ENCODE measurements around the gene PDE12. TPM values are rescaled to one million over a fixed set of nuclear protein-coding genes. Genes with fewer than 3 reads are reported as not detected.

PDE12 gene
- total RNA-seq, 1 donor from 2014 or later: 24.8 TPM

GRCh38 chr3:57572096-57572495 lies 16.0 kb downstream of the PDE12 start:
- ChIA-PET POLR2A (no interaction called here), CTCF (no interaction called here)
- Mint-ChIP-seq H3K27ac (no peak overlapping the region), H3K27me3 (no peaks in the 10 kb centered on the region), H3K36me3 (ENCODE audit: low read depth) (peaks cover 70% of the 10 kb centered on the region), H3K4me1 (peaks cover 1% of the 10 kb centered on the region), H3K9me3 (no peaks in the 10 kb centered on the region), H3K4me3 (no peak overlapping the region)
- no peak for TF ChIP-seq CTCF (IDR thresholded peaks at IDR 0.05)
- DNase-seq: no peak
- intact Hi-C loops (cut with micrococcal nuclease): no loop called here
- no peak for ATAC-seq (ENCODE audit: low read depth)

- POLR2A ChIA-PET: interaction anchor here (1.2 kb wide), 1 partner anchor 17 kb away, joined by 3 read pairs; no protein-coding TSS in a partner anchor
- Mint-ChIP-seq H3K27ac (no peak overlapping the region), H3K27me3 (no peaks in the 10 kb centered on the region), H3K36me3 (ENCODE audit: low read depth) (peaks cover 81% of the 10 kb centered on the region), H3K4me1 (peaks cover 8% of the 10 kb centered on the region), H3K4me3 (no peak overlapping the region), H3K9me3 (no peaks in the 10 kb centered on the region)
- DNase-seq (no peak), ATAC-seq (ENCODE audit: low read depth) (no peak)
- CTCF ChIA-PET: no interaction called here
- intact Hi-C loops (cut with micrococcal nuclease): no loop called here
- TF ChIP-seq CTCF (IDR thresholded peaks at IDR 0.05): no peak
Observed at GRCh38 chr3:57575966-57576626, 20.0 kb downstream of the PDE12 start.

GRCh38 chr3:57577801-57578200 lies 21.7 kb downstream of the PDE12 start:
- TF ChIP-seq CTCF (IDR thresholded peaks at IDR 0.05): no peak
- Mint-ChIP-seq H3K36me3 (ENCODE audit: low read depth) (peaks cover 71% of the 10 kb centered on the region), H3K4me3 (no peak overlapping the region), H3K4me1 (peaks cover 10% of the 10 kb centered on the region), H3K27ac (no peak overlapping the region), H3K9me3 (no peaks in the 10 kb centered on the region), H3K27me3 (no peaks in the 10 kb centered on the region)
- ATAC-seq (ENCODE audit: low read depth) (no peak), DNase-seq (no peak)
- ChIA-PET POLR2A (interaction anchor here (1.0 kb wide), 1 partner anchor 22 kb away, joined by 4 read pairs; the partner anchor contains the start of gene PDE12), CTCF (no interaction called here)
- intact Hi-C loops (cut with micrococcal nuclease): no loop called here

- ATAC-seq (ENCODE audit: low read depth) (peak; percentile 21), DNase-seq (no peak)
- no peak overlapping the region for H3K4me3 Mint-ChIP-seq
- H3K4me1 Mint-ChIP-seq: peaks cover 25% of the 10 kb centered on the region
- H3K27ac Mint-ChIP-seq: peak overlapping the region; percentile 56
- H3K27me3 Mint-ChIP-seq: no peaks in the 10 kb centered on the region
- no peak for TF ChIP-seq CTCF (IDR thresholded peaks at IDR 0.05)
- CTCF ChIA-PET: no interaction called here
- peaks cover 48% of the 10 kb centered on the region for H3K36me3 Mint-ChIP-seq (ENCODE audit: low read depth)
- no peaks in the 10 kb centered on the region for H3K9me3 Mint-ChIP-seq
- POLR2A ChIA-PET: no interaction called here
- intact Hi-C loops (cut with micrococcal nuclease): no loop called here
Observed at GRCh38 chr3:57582474-57583168, 26.5 kb downstream of the PDE12 start.

- ChIA-PET POLR2A (no interaction called here), CTCF (no interaction called here)
Observed at GRCh38 chr3:57583544-57583943, 27.5 kb downstream of the PDE12 start.

More at GRCh38 chr3:57583544-57583943, 27.5 kb downstream of the PDE12 start:
- H3K36me3 Mint-ChIP-seq (ENCODE audit: low read depth): peaks cover 40% of the 10 kb centered on the region
- no peak overlapping the region for H3K4me3 Mint-ChIP-seq
- ATAC-seq (ENCODE audit: low read depth) (no peak), DNase-seq (no peak)
- no peak for TF ChIP-seq CTCF (IDR thresholded peaks at IDR 0.05)
- intact Hi-C loops (cut with micrococcal nuclease): no loop called here
- no peaks in the 10 kb centered on the region for H3K9me3 Mint-ChIP-seq
- H3K27me3 Mint-ChIP-seq: no peaks in the 10 kb centered on the region
- no peak overlapping the region for H3K27ac Mint-ChIP-seq
- peaks cover 27% of the 10 kb centered on the region for H3K4me1 Mint-ChIP-seq
